ENCODE measurements around the gene TOX2. TPM values are rescaled to one million over a fixed set of nuclear protein-coding genes. Genes with fewer than 3 reads are reported as not detected.

TOX2 gene
- total and polyA plus RNA-seq, 2 of the 8 experiments (the other 6 are each of a cell fraction or from before 2014, with no cell fraction given): 1.8 to 3.4 TPM

DNA sequence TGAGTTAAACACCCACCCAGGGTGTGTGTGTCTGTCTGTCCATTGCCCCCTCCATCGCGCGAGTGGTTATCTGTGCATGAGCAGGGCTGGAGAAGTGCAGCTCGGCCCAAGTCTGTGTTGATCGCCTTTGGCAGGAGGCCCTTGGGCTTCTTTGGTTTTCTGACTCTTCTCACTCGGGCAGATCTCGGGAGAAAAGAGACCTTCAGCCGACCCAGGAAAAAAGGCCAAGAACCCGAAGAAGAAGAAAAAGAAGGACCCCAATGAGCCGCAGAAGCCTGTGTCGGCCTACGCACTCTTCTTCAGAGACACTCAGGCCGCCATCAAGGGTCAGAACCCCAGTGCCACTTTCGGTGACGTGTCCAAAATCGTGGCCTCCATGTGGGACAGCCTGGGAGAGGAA, 139.5 kb downstream of the TOX2 start (continued):
- TF ChIP-seq CHD7 (IDR thresholded peaks at IDR 0.05; ENCODE audit: insufficient replicate concordance, low read length): no peak
- TF ChIP-seq FOSL1 (IDR thresholded peaks at IDR 0.05; ENCODE audit: insufficient read depth, low read depth, low read length): no peak
- TF ChIP-seq ATF2 (IDR thresholded peaks at IDR 0.05; ENCODE audit: low read length): no peak
- no peak for TF ChIP-seq SP1 (IDR thresholded peaks at IDR 0.05; ENCODE audit: low read depth, low read length)
- no peak for TF ChIP-seq KDM5A (IDR thresholded peaks at IDR 0.05; ENCODE audit: low read length)
- no peak for TF ChIP-seq TCF12 (IDR thresholded peaks at IDR 0.05; ENCODE audit: low read depth, low read length)
- no peak for TF ChIP-seq BRCA1 (IDR thresholded peaks at IDR 0.05; ENCODE audit: low read depth, low read length)

Data from H1 (cell line).